Activated naive CD4-positive, alpha-beta T cell treated with anti-CD3 and anti-CD28 coated beads, Interleukin-2, amount 50 U/mL, for 24 hours (primary cell): ENCODE results near the gene ABCG5.

Source experiments
- H3K27ac Mint-ChIP-seq: one replicate; pipeline ENCODE4 v1.8.0; 2021; ENCODE audit warnings: mild to moderate bottlenecking, mixed read lengths
- H3K27me3 Mint-ChIP-seq: one replicate; pipeline ENCODE4 v1.8.0; 2021; ENCODE audit warnings: mixed read lengths
- H3K36me3 Mint-ChIP-seq: one replicate; pipeline ENCODE4 v1.8.0; 2021; ENCODE audit warnings: mixed read lengths
- H3K4me1 Mint-ChIP-seq: one replicate; pipeline ENCODE4 v1.8.0; 2021; ENCODE audit warnings: mixed read lengths
- H3K4me3 Mint-ChIP-seq: one replicate; pipeline ENCODE4 v1.8.0; 2021; ENCODE audit warnings: mild to moderate bottlenecking, mixed read lengths
- H3K9me3 Mint-ChIP-seq: one replicate; pipeline ENCODE4 v1.8.0; 2021; ENCODE audit warnings: mixed read lengths

The ABCG5 gene

DNA sequence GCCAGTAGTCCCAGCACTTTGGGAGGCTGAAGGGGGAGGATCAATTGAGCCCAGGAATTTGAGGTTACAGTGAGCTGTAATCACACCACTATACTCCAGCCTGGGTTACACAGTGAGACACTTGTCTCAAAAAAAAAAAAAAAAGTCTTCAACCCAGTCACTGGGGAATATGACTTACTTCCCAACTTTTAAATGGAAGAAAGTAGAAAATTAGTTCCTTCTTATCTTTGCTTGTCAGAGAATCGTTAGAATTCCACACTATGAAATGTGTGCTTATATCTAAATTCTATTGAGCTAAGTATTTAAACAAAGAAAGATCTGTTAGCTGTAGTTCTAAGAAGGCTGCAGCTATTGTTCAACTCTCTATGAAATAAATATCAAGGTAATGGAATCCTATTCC lies 42.4 kb downstream of the ABCG5 start:
- peaks cover 5% of the 10 kb centered on the region for H3K36me3 Mint-ChIP-seq
- H3K4me3 Mint-ChIP-seq: no peak overlapping the region
- H3K9me3 Mint-ChIP-seq: no peaks in the 10 kb centered on the region
- H3K4me1 Mint-ChIP-seq: no peaks in the 10 kb centered on the region
- no peaks in the 10 kb centered on the region for H3K27me3 Mint-ChIP-seq
- no peak overlapping the region for H3K27ac Mint-ChIP-seq

DNA sequence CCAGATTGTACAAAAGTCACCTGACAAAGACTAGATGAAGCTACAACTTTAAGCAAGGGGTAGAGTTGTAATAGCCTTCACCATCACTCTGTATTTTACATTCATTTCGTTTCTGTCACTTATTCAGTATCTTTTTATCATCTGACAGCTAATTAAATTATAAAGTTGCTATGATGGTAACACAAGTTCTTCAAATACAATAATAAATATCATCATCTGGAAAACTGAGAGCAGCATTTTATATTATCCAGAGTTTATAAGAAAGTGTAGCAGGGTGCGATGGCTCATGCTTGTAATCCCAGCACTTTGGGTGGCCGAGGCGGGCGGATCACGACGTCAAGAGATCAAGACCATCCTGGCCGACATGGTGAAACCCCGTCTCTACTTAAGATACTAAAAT lies 43.7 kb downstream of the ABCG5 start:
- Mint-ChIP-seq H3K4me3 (no peak overlapping the region), H3K27me3 (no peaks in the 10 kb centered on the region), H3K9me3 (no peaks in the 10 kb centered on the region), H3K36me3 (peaks cover 6% of the 10 kb centered on the region), H3K27ac (no peak overlapping the region), H3K4me1 (no peaks in the 10 kb centered on the region)

DNA sequence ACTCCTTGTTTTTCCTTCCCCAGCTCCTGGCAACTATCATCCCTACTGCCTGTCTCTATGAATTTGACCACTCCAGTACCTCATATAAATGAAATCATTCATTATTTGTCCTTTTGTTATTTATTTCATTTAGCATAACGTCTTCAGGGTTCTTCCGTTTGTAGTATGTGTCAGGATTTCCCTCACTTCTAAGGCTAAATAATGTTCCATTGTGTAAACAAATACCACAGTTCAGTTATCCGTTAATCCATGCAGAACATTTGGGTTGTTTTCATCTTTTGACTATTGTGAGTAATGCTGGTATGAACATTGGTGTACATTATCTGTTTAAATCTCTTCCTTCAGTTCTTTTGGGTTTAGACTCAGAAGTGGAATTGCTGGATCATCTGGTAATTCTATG lies 46.0 kb downstream of the ABCG5 start:
- Mint-ChIP-seq H3K27ac (no peak overlapping the region), H3K4me3 (no peak overlapping the region), H3K27me3 (no peaks in the 10 kb centered on the region), H3K36me3 (peaks cover 8% of the 10 kb centered on the region), H3K4me1 (peaks cover 10% of the 10 kb centered on the region), H3K9me3 (no peaks in the 10 kb centered on the region)

DNA sequence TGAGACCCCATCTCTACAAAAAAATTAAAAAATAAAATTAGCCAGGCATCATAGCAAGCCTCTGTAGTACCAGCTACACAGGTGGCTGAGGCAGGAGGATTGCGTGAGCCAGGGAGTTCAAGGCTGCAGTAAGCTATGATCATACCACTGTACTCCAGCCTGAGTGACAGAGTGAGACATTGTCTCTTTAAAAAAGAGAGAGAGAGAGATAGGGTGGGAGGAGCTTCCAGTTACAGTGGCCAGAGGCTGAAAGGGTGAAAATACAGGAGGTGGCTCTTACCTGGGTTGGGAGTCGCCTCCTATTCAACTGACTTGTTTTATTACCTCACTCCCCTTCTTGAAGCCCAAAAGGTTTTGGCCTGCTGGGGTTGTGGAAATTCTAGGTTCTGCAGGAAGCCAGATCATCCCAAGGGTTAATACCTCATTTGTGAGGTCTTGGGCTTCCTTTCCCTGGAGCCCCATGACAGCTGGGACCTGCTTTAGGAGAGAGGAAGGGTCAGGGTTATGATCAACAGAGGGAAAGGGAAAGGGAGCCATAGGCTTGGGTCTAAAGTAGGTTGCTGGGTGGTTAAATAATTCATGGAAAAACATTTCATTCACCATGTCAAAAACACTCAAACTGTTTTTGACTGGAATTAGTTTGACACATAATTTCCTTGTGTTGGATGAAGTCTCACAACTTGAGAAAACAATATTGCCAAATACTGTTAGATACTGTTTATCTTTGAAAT lies 47.4 kb downstream of the ABCG5 start:
- Mint-ChIP-seq H3K27ac (no peak overlapping the region), H3K4me1 (peaks cover 12% of the 10 kb centered on the region), H3K27me3 (no peaks in the 10 kb centered on the region), H3K4me3 (no peak overlapping the region), H3K36me3 (peaks cover 8% of the 10 kb centered on the region), H3K9me3 (no peaks in the 10 kb centered on the region)

DNA sequence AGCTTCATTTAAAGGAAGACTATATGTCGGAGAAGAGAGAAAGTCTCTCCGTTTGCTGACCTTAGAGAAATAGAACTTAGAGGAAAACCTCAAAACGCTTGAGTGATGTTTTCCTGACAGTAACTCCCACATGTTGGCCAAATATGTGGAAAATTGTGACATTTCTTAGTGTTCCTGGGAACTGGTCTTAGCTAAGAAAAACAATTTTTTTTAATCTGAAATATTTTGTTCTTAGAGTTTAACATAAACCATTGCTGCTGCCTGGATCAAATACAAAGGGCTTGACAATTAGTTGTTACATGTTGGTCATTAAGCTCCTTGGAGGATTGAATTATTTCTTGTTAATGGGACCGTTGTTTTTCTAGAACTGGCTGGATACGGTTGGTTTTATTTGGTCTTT lies 48.5 kb downstream of the ABCG5 start:
- no peak overlapping the region for H3K4me3 Mint-ChIP-seq
- H3K27ac Mint-ChIP-seq: no peak overlapping the region
- H3K27me3 Mint-ChIP-seq: no peaks in the 10 kb centered on the region
- peaks cover 12% of the 10 kb centered on the region for H3K4me1 Mint-ChIP-seq
- H3K9me3 Mint-ChIP-seq: no peaks in the 10 kb centered on the region
- H3K36me3 Mint-ChIP-seq: peaks cover 8% of the 10 kb centered on the region

DNA sequence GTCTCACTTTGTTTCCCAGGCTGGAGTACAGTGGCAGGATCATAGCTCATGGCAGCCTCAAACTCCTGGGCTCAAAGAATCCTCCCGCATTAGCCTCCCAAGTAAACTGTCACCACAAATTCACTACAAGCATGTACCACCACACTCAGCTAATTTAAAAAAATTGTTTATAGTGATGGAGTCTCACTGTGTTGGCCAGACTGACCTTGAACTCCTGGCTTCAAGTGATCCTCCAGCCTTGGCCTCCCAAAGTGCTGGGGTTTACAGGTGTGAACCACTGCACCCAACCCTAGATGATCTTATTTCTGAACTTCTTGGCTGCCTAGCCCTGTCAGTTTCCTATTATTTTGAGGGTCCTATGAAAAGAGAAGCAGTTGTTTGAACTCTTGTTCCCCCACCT lies 50.0 kb downstream of the ABCG5 start:
- no peak overlapping the region for H3K27ac Mint-ChIP-seq
- H3K4me3 Mint-ChIP-seq: no peak overlapping the region
- peaks cover 12% of the 10 kb centered on the region for H3K4me1 Mint-ChIP-seq
- no peaks in the 10 kb centered on the region for H3K27me3 Mint-ChIP-seq
- no peaks in the 10 kb centered on the region for H3K9me3 Mint-ChIP-seq
- H3K36me3 Mint-ChIP-seq: peaks cover 6% of the 10 kb centered on the region

DNA sequence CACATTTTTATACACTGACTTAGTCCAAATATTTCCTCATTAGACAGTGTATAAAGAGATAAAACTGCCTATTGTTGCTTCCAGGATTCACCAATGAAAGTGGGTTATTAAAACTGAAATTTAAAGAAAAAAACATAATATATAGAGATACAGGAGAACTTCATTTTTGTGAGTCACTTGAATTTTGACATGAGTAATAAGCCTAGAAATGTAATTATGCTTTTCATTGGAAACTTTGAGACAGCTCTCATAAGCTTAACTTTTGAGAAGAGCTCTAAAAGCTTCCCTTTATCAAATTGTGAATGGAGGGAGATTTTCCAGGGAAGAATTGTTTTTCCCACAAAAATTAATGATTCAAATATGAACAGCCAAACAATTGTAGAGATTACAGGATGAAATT lies 50.7 kb downstream of the ABCG5 start:
- no peaks in the 10 kb centered on the region for H3K9me3 Mint-ChIP-seq
- H3K27ac Mint-ChIP-seq: peak overlapping the region; percentile 70
- peaks cover 6% of the 10 kb centered on the region for H3K36me3 Mint-ChIP-seq
- H3K4me1 Mint-ChIP-seq: peaks cover 12% of the 10 kb centered on the region
- no peak overlapping the region for H3K4me3 Mint-ChIP-seq
- no peaks in the 10 kb centered on the region for H3K27me3 Mint-ChIP-seq

DNA sequence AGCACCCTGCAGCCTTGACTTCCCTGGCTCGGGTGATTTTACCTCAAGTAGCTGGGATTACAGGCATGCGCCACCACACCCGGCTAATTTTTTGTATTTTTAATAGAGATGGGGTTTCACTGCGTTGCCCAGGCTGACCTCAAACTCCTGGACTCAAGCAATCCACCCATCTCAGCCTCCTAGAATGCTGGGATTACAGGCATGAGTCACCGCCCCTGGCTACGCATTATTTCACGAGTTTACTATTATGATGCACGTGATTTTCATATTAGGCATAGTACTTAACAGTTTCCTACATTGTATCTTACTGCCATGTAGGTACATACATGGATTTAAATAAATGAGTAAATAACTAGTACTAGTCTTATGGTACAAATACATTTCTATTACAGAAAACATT lies 60.4 kb downstream of the ABCG5 start:
- Mint-ChIP-seq H3K9me3 (no peaks in the 10 kb centered on the region), H3K4me1 (peaks cover 26% of the 10 kb centered on the region), H3K4me3 (no peak overlapping the region), H3K27ac (no peak overlapping the region), H3K27me3 (no peaks in the 10 kb centered on the region), H3K36me3 (peaks cover 10% of the 10 kb centered on the region)

DNA sequence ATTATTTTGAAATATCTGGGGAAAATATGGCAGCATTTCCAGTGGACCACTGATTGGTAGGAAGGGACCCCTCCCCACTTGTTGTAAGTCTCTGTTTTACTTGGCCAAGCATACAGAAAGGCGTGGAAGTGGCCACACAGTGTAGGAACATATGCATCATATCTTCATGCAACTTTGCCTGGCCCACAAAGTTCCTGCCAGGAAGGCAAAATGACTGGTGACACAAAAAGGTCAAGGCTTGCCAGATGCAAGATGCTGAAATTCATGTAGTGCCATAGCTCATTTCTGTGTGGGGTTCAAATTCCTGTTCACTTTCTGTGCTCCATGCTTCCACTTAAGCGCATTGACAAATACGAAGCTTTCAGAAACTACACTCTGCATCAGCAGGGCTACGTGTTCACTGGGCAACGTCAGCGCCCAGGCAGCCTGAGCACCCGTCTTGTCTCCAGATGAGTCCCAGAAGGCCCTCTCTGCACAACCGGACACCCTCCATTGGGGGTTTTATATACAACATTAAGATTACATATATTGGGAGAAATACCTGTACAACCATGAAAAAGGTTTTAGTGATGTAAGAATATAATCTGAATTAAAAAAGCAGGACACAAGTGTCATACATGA lies 61.2 kb downstream of the ABCG5 start:
- Mint-ChIP-seq H3K9me3 (no peaks in the 10 kb centered on the region), H3K27me3 (no peaks in the 10 kb centered on the region), H3K36me3 (peaks cover 10% of the 10 kb centered on the region), H3K27ac (no peak overlapping the region), H3K4me3 (no peak overlapping the region), H3K4me1 (peaks cover 28% of the 10 kb centered on the region)

DNA sequence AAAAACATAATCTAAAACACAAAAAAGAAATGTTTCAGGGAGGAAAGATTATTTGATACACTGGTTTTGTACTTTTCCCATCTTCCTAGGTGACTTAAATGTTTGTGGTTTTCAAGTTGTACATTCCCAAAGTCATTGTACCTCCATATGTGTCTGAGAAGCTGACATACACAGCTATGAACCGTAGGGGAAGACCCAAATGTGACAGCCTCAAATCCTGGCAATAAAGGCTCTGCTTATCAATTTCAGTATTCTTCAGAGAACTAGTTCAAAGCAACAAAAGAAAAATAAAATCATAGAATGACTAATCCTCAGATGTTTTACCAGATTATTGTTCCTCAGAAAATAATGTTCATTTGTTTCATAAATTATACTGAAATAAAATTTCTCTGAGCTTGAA lies 62.3 kb downstream of the ABCG5 start:
- no peak overlapping the region for H3K4me3 Mint-ChIP-seq
- no peaks in the 10 kb centered on the region for H3K9me3 Mint-ChIP-seq
- peaks cover 28% of the 10 kb centered on the region for H3K4me1 Mint-ChIP-seq
- peaks cover 10% of the 10 kb centered on the region for H3K36me3 Mint-ChIP-seq
- H3K27me3 Mint-ChIP-seq: no peaks in the 10 kb centered on the region
- no peak overlapping the region for H3K27ac Mint-ChIP-seq

DNA sequence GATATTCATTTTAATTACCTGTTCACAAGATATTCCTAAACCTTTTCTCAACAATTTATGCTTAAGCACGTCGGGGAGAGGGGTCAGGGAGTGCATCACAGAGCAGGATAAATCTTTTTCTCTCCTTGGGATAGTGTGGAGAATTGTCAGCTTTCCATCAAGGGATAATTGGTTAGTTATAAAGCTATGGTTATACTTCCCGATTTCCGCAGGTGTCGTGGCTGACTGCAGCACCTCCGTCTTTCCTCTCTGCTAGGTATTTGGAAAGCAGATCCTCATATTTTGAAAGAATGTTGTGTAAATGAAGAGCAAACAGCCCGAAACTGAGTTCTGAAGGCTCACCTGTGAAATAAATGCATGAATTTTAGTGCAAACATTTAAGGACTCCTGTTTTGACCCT lies 64.0 kb downstream of the ABCG5 start:
- Mint-ChIP-seq H3K9me3 (no peaks in the 10 kb centered on the region), H3K4me1 (peaks cover 28% of the 10 kb centered on the region), H3K4me3 (peak overlapping the region; percentile 99), H3K27ac (peak overlapping the region; percentile 11), H3K36me3 (peaks cover 6% of the 10 kb centered on the region), H3K27me3 (no peaks in the 10 kb centered on the region)

DNA sequence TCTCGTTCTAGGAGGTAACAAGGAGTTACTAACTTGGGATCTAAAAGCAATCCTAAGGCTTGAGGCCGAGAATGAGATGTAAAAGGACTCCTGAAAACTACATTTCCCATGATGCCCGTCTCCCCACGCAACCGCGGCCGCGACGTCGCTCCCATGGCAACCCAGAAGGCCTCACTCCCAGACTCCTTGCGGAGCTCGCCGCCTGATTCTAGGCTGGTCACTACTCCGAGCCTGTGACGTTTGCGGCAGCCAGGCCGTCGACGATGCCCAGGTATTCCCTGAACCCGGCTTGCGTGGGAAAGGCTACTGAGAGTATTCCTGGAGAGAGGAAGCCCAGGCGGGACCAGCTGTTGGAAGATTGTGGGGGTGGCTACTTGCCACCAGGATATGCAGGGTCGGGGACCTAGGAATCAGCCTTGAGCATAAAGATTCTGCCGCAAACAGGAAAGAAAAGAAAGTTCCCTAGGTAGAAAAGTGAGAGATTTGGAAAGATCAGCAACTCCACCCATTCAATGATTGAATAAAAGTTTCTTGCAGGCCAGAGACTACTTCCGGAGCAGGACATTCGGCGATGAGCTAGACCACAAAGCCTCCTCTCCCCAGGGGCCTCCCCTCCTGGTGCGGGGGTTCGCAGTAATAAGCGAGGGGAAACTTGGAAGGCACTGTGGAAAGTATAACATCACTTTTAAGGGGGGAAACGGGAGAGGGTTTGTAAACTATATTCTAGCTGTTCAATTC lies 64.6 kb downstream of the ABCG5 start, which contains the start of gene DYNC2LI1:
Gene DYNC2LI1, plus strand, starts transcription at position 164 of the 738 bp plus-strand sequence. Its CDS starts 100 bp downstream, at position 264.
- Mint-ChIP-seq H3K36me3 (peaks cover 2% of the 10 kb centered on the region), H3K27ac (peak within 1 kb of the TSS; percentile 91), H3K4me3 (peak within 1 kb of the TSS; percentile 99)

DNA sequence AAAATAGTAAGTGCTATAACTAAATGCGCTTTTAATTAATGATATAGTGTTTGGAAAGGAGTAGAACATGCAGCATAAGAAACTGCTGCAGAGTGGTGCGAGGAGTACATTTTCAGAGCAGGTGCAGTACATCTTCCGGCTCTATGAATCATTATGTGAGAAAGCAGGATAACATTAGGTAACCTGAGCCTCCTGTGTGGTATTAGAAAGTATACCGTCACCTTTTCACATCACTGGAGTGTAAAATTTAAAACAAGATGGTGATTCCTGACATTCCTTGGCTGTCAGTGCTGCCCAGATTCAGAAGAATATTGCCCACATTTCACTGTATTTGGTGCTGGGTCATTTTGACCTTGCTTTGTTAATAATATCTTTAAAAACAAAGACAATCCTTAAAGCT lies 72.6 kb downstream of the ABCG5 start:
- Mint-ChIP-seq H3K36me3 (no peaks in the 10 kb centered on the region), H3K27ac (peak overlapping the region; percentile 23), H3K27me3 (no peaks in the 10 kb centered on the region), H3K4me3 (no peak overlapping the region), H3K4me1 (no peaks in the 10 kb centered on the region), H3K9me3 (no peaks in the 10 kb centered on the region)

More for the DNA sequence above, 64.6 kb downstream of the ABCG5 start, which contains the start of gene DYNC2LI1:
- H3K4me1 Mint-ChIP-seq: peaks cover 28% of the 10 kb centered on the region
- H3K27me3 Mint-ChIP-seq: no peaks in the 10 kb centered on the region
- no peaks in the 10 kb centered on the region for H3K9me3 Mint-ChIP-seq

DNA sequence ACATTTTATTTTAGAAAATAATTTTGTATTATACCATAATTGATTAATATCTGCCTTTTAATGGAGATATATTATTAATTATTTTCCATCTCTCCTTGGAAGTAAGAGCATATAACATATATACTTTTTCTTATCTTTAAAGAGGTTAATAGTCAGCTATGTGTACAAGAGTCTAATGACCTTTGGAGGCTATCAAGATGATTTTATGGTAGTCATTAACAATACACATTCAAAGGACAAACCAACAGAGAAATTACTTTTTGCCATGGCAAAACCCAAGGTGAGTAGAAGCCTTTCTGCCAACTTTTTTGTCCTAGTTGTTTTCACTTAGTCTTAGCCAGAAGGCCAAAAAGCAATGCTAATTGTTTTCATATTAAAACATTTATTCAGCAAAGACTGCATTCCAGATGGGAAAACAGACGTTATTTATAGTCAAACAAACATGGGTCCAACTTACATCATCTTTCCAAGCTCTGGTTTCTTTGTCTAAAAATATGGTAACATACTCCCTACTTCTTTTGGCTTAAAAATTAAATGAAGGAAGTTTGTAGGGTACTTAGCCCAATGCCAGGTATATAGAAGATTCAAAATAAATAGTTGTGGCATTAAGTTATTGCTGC lies 74.4 kb downstream of the ABCG5 start:
- Mint-ChIP-seq H3K4me1 (no peaks in the 10 kb centered on the region), H3K27me3 (no peaks in the 10 kb centered on the region), H3K4me3 (no peak overlapping the region), H3K36me3 (no peaks in the 10 kb centered on the region), H3K9me3 (no peaks in the 10 kb centered on the region), H3K27ac (no peak overlapping the region)

DNA sequence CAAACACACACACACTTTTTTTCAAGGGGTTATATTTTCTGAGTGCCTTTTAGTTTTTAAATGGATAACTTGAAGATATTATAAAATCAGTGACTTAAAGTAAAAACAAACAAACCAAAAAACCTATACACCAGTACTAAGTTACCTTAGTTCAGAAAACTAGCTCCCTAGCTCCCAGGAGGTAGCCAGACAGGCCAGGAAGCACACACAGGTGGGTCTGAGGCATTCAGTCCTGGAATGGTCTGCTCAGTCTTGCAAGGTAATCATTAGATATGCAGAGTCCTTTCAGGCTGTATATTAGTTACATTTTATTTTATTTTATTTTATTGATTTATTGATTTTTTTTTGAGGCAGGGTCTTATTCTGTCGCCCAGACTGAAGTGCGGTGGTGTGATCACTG lies 75.5 kb downstream of the ABCG5 start:
- H3K9me3 Mint-ChIP-seq: no peaks in the 10 kb centered on the region
- H3K36me3 Mint-ChIP-seq: no peaks in the 10 kb centered on the region
- no peaks in the 10 kb centered on the region for H3K27me3 Mint-ChIP-seq
- no peaks in the 10 kb centered on the region for H3K4me1 Mint-ChIP-seq
- no peak overlapping the region for H3K4me3 Mint-ChIP-seq
- H3K27ac Mint-ChIP-seq: no peak overlapping the region
